ENCODE measurements around the gene ARL6IP4. TPM values are rescaled to one million over a fixed set of nuclear protein-coding genes. Genes with fewer than 3 reads are reported as not detected.

Gene ARL6IP4
- total RNA-seq, 1 donor, result 110 TPM

DNA sequence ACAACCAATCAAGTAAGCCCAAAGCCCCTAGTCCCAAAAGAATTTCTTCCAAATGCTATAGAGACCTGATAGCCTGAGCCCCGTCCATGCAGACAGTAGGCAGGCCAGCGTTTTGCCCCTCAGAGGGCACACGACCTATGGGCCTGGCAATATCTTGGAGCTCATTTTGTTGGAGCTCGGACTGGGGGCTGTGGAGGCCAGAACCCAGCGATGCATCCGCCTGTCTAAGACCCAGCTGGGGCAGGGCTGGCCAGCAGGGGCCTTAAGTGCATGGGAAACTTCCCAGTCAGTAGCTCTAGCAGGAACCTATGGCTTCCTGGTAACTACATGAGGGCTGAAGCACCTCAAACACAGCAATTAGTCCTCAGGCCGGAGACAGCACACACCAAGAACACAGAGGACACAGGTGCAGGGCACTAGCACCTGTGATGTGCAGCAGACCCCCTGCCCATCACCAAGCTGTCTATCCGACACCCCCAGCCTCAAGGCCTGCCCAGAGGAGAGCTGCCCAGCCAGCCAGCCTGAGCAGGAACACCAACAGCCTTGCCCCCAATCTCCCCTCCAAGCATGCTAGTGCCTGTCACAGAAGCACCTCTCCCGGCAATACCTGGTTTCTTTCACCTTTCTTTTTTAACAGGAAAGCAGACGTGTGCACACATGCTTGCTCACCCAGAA, 50.8 kb downstream of the ARL6IP4 start:
- H3K4me3 ChIP-seq (ENCODE audit: low read depth, low read length), result no peak overlapping the region
- TF ChIP-seq CTCF (IDR thresholded peaks at IDR 0.05; ENCODE audit: insufficient read depth, low read length), result no peak
- DNase-seq (ENCODE audit: low read depth), result no peak

Small RNA genes within 50 kb of the gene (small RNA-seq; reads per million reads assigned to genes)
- gene ARL6IP4 (not detected), gene MIR4304 (not detected)

Other genes starting within 250 kb of the ARL6IP4 start
- gene HCAR1, start 249.8 kb upstream of the ARL6IP4 start, total RNA-seq (ENCODE audit: low replicate concordance), result 1.5 and 2.2 TPM in 2 replicates
- 60.6 and 69.7 TPM in 2 replicates for gene DENR, start 227.9 kb upstream of the ARL6IP4 start, total RNA-seq (ENCODE audit: low replicate concordance)
- 0.90 and 0.98 TPM in 2 replicates for gene CCDC62, start 206.1 kb upstream of the ARL6IP4 start, total RNA-seq (ENCODE audit: low replicate concordance)
- gene HIP1R, start 145.2 kb upstream of the ARL6IP4 start, total RNA-seq (ENCODE audit: low replicate concordance), result 11.1 and 11.2 TPM in 2 replicates
- gene VPS37B, start 84.6 kb upstream of the ARL6IP4 start, total RNA-seq (ENCODE audit: low replicate concordance), result 12.5 and 17.8 TPM in 2 replicates
- gene ABCB9, start 14.2 kb upstream of the ARL6IP4 start, total RNA-seq (ENCODE audit: low replicate concordance), result 4.4 and 10.3 TPM in 2 replicates
- 10.3 and 21.4 TPM in 2 replicates for gene OGFOD2, start 5.4 kb upstream of the ARL6IP4 start, total RNA-seq (ENCODE audit: low replicate concordance)
- 4.1 and 6.6 TPM in 2 replicates for gene PITPNM2, start 170.4 kb downstream of the ARL6IP4 start, total RNA-seq (ENCODE audit: low replicate concordance)